Activated gamma-delta T cell treated with anti-CD3 and anti-CD28 coated beads, Interleukin-2, amount 50 U/mL, for 16 hours (primary cell): ENCODE measurements around the gene CFAP97.
"Not testable (repeated sequence)": the region's sequence is repeated elsewhere in the genome, so short reads cannot be mapped to it uniquely, and the experiment has no call there.

Source experiments
- DNase-seq: peaks from one replicate; pipeline ENCODE4 v3.0.0-alpha.2; 2020; ENCODE audit warnings: low read depth

The CFAP97 gene

DNA sequence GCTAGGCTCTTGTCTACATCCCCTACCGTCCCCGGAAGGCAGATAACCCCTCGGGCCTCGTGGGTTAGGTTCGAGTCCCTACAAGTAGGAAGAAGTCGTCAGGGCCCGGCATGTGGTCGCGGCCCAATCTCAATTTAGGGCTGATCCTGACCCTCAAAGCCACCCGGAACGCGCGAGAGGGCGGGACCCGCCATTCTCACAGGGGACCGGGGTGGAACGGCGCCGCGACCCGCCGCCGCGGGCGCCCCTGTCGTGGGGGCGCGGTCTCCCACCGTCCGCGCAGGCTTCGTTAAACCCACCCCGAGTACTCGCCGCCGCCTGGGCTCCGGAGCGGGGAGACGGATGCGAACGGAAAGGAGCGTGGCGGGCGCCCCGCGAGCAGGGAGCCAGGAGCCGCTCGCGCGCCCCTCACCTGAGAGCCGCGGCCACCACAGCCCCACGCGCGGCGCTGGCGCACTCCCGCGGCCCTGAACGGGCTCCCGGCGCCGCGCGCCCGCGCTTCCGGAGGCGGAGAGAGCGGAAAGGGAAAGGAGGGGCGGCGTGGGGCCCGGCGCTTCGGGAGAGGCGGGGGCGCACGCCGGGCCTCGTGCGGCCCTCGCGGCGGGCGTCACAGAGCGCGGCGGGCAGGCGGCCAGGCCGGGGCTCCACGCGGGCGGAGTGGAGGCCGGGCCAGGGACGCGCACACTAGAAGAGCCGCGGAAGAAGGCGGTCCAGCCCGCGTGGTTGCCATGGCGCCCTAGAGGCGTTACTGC is at the start of gene CFAP97:
TSS of gene CFAP97 (minus strand) at position 515 of the 752 bp plus-strand sequence. CDS start 12,804 bp downstream, outside the sequence.
- DNase-seq = peak; percentile 70

DNA sequence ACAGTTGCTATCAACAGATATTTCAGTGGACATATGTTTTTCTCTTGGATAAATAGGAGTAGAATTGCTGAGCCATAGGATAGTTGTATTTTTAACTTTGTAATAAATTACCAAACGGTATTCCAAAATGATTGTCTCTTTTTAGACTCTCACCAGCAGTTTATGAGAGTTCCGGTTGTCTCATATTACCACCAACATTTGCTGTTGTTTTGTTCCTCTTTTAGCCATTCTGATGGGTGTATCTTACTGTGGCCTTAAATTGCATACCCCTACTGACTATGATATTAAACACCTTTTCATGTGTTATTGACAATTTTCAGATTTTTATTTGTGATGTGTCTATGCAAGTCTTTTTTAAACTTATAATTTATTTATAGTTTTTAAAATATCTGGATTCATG is 45.3 kb upstream of the CFAP97 start:
- DNase-seq = no peak

DNA sequence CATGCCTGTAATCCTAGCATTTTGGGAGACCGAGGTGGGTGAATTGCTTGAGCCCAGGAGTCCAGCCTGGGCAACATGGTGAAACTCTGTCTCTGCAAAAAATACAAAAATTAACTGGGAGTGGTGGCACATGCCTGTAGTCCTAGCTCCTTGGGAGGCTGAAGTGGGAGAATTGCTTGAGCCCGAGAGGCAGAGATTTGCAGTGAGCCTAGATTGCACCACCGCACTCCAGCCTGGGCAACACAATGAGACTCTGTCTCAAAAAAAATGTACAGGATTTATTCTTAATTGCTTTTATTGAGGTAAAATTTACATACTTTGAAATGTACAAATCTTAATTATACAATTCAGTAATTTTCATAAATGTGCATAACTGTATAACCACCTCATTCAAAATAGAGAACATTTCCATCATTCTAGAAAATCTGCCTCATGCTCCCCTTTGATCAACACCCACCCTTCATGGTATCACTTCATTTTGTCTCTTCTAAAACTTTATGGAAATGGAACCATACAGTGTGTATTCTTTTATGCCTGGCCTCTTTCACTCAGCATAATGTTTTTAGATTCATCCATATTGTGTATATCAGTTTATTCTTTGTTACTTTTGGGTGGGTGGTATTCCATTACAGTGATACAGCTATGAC is 44.7 kb upstream of the CFAP97 start:
- no peak for DNase-seq

GRCh38 chr4:185247151-185247550 is 43.4 kb upstream of the CFAP97 start:
- DNase-seq = no peak

GRCh38 chr4:185246453-185246852 is 42.7 kb upstream of the CFAP97 start:
- DNase-seq = no peak

GRCh38 chr4:185244763-185245162 is 41.0 kb upstream of the CFAP97 start:
- no peak for DNase-seq

- DNase-seq = no peak
Observed at GRCh38 chr4:185243879-185244278, 40.1 kb upstream of the CFAP97 start.

GRCh38 chr4:185242749-185243533 is 39.1 kb upstream of the CFAP97 start:
- DNase-seq = no peak

GRCh38 chr4:185240486-185240885 is 36.7 kb upstream of the CFAP97 start:
- not testable (repeated sequence) for DNase-seq

- no peak for DNase-seq
Observed at GRCh38 chr4:185238750-185239149, 35.0 kb upstream of the CFAP97 start.

- no peak for DNase-seq
Observed at GRCh38 chr4:185238215-185238681, 34.4 kb upstream of the CFAP97 start.

- no peak for DNase-seq
Observed at GRCh38 chr4:185237175-185237574, 33.4 kb upstream of the CFAP97 start.

- DNase-seq = no peak
Observed at GRCh38 chr4:185235843-185236503, 32.2 kb upstream of the CFAP97 start.

GRCh38 chr4:185235119-185235842 is 31.5 kb upstream of the CFAP97 start:
- DNase-seq = no peak

- no peak for DNase-seq
Observed at GRCh38 chr4:185232370-185232769, 28.6 kb upstream of the CFAP97 start.

GRCh38 chr4:185229021-185229818 is 25.4 kb upstream of the CFAP97 start:
- DNase-seq = no peak

DNA sequence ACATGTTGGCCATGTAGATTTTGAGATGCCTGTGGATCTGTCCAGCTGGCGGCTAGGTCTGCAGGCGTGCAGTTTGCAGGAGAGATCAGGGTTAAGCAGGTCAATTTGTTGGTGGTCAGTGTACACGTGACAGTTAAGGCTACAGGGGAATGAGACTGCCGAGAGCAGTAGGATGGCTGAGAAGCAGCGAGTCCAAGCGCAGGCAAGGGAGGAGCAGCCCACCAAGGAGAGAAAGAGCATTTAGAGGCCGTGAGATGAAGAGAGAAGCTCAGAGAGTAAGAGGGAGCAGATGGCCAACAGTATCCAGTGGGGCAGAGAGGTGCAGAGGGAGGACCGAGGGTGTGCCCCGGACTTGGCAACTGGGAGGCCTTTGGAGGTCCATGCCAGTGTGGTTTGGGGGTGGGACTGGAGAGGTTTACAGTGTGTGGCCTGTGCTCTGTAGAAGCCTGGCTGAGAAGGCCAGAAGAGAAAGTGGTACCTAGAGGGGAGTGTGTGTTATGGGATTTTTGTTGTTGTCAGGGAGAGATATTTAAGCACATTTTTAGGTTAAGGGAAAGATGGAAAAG is 24.0 kb upstream of the CFAP97 start:
- DNase-seq = no peak

GRCh38 chr4:185227131-185227551 is 23.3 kb upstream of the CFAP97 start:
- no peak for DNase-seq

DNA sequence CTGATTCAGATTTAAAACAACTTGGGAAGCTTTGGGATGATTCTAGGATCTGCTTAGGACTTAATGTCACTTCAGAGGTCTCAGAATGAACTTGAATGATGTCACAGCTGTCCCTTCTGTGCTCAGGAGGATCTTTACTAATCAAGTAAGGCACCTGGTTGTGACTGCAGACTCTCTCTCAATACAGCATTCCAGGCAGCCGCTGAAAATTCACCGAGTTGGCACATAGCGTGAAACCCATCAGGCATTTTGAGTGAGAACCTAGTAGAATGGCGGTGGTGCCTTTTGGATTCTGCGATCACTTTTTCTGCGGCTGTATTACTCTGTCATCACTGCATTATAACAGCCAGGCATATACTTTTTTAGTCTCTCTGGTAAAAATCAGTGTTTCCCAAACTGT is 22.1 kb upstream of the CFAP97 start:
- no peak for DNase-seq

GRCh38 chr4:185224597-185224996 is 20.8 kb upstream of the CFAP97 start:
- no peak for DNase-seq
